Activated CD8-positive, alpha-beta memory T cell treated with anti-CD3 and anti-CD28 coated beads, Interleukin-2, amount 50 U/mL, for 1 hour (primary cell): ENCODE results near the gene RTTN.
A peak's percentile ranks its signal among the peaks of the same experiment; 100 is the strongest.
"Not testable (repeated sequence)": the region's sequence is repeated elsewhere in the genome, so short reads cannot be mapped to it uniquely, and the experiment has no call there.

Source experiments
- DNase-seq: peaks from one replicate; pipeline ENCODE4 v3.0.0-alpha.2; 2020; ENCODE audit errors: extremely low read depth

Gene RTTN, protein sequence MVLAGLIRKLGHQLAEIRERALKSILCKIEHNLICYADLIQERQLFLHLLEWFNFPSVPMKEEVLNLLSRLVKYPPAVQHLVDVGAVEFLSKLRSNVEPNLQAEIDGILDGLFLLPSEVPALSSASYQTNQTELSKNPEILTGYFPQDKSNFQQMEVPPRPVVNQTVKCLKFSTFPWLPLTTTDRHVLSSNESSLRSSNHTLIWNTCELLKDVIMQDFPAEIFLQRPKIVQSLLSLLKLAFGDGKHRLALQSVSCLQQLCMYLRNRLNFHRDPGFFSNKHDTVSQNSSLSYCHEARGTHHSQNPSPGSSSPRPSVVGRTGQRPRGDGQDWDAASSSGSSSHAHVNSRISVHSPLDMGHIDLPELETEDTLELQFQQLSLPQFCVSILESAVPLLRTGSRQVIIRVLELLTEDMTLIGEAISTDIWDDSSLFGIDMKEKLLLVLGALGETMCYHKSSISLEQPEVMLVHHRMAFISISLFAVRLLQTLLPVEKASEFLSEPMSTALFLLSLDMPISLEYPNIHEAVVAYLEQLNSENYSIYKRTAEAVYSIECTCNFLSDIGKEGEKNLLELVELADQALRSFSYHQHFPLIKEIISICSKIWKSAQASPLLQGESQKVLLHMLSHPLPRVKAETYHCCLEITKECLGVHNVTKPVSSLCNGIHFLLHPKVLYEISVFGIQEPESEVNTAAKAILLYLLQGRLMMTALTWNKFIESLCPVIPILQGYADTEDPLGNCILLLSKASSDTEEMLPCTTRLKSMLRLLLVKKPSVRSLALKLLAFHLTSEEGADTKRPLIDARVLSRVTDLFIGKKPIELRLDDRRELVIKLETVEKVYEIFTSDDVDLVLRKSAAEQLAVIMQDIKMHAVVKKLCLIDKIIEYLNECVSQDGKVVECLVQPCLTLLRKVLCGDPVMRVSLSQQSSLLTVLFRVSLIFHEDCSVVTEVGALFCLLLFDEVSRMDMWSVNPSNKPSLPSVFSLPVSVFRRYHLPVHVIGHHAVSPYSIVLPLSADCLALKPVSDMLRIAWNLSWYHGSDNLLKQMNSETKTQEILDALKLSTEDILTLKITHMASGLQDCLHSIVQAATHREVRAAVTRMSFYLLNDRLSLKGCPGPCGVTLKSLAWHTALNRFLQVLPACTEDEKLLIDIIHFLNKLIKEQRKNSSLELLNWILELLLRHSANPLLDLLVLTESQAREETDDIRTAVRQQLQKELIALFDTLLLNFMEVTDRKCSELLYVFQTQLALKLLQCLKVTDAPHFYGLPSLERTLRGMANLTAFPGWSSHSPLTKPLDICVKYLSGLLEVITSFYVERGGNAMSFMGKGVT (N-terminal part only)

DNA sequence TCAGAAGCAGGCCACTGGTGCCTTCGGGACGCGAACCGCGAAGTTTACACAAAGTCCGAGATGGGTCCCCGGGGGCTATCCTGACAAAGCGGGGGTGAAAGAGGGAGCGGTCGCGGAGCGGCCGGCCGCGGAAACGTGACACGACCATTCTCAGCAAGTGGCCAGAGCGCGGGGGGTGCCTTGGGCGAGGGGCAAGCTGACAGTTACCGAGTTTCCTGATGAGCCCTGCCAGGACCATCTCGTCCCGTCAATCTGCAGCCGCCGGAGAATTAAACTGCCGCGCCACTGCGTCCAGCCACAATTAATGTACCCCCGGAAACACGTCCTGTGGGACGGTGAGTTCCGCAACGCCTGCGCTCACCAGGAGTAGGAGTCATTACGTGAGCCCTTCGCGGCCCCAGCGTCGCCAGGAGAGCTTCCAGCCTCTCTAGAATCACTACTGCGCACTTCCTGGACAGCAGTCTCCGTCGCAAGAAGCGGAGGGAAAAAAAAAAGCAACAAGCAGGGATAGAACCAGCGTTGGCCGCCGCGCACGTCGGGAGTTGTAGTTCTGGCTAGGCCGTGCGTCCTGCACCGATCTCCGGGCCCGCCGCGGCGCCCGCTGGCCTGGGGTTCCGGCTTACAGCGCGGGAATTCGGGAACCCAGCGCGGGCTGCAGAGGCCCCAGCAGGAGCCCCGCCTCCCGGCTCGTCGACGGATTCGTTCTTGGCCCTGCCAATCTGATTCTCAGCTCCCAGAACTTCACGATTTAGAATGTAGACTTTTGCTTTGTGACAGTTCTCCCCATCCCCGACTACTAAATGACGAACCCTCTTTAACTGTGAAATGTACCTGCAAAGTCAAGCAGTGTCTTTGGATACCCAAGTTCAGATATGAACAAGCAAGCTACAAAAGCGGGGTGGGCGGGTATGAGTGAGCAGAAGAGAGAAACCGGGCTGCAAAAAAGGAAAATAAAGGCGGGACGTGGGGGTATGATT lies at the start of gene RTTN:
Gene RTTN, minus strand, starts transcription at position 267 of the 977 bp plus-strand sequence. Its CDS starts 29 bp downstream, at position 238.
- peak; percentile 73 for DNase-seq

GRCh38 chr18:70250781-70251180 lies 45.3 kb upstream of the RTTN start:
- no peak for DNase-seq

GRCh38 chr18:70249861-70250260 lies 44.4 kb upstream of the RTTN start:
- DNase-seq: not testable (repeated sequence)

- no peak for DNase-seq
Observed at GRCh38 chr18:70249118-70249517, 43.6 kb upstream of the RTTN start.

- no peak for DNase-seq
Observed at GRCh38 chr18:70246061-70246466, 40.6 kb upstream of the RTTN start.

- DNase-seq: no peak
Observed at GRCh38 chr18:70243131-70243929, 37.8 kb upstream of the RTTN start.

- DNase-seq: not testable (repeated sequence)
Observed at GRCh38 chr18:70236921-70237320, 31.4 kb upstream of the RTTN start.

GRCh38 chr18:70235478-70235877 lies 30.0 kb upstream of the RTTN start:
- DNase-seq: no peak

DNA sequence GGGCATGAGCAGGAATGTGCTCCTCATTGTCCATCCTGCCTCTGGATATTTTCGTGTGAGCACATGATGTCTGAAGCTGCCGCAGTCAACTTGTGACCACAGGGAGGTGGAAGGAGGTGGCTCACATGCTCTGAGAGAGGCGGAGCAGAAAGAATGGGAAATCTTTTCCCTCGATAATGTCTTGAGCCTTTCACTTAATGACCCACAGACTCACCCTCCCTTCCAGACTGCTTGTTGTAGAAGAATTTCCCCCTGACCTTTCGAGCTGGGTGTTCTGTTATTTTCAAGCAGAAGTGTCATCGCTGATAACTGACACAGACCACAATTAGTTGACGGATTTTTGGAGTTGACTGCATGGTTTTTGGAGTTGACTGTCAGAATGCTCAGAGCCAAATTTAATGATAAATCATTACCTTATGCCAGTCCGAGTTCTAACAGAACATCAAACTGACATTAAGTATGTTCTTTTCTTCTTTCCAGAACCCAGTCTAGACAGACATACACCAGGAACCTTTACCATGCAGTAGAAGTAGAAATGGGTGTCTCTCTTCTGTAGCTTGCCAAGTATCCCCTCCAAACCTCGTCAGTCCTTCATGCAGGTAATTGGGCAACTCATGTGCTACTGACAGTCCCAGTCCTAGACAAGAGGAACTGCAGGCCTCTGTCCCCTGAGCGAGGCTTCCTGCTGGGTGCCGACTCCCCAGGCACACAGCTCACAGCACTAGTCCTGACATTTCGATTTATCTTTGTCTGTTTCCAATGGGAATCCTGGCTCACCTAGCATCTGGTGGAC lies 29.4 kb upstream of the RTTN start:
- no peak for DNase-seq

- DNase-seq: no peak
Observed at GRCh38 chr18:70233974-70234373, 28.5 kb upstream of the RTTN start.

- DNase-seq: no peak
Observed at GRCh38 chr18:70232261-70232660, 26.8 kb upstream of the RTTN start.

GRCh38 chr18:70229639-70230038 lies 24.2 kb upstream of the RTTN start:
- DNase-seq: no peak

GRCh38 chr18:70228536-70228935 lies 23.0 kb upstream of the RTTN start:
- no peak for DNase-seq

GRCh38 chr18:70227438-70227837 lies 22.0 kb upstream of the RTTN start:
- no peak for DNase-seq

DNA sequence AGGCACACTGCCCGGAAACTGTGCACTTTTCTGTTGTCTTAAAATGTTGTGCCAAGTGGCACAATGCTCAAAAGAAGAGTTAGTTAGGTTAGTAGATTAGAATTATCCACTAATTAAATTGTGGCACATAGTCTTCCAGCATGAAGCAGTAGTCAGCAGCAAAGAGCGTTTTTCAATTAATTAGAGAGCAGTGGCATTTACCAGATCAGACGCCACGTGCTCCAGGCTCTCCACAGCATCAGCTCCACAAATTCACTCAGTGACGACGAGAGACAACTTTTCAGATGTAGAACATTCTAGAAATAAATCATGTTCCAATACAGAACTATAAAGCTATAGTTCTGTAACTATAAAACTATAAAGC lies 16.4 kb upstream of the RTTN start:
- DNase-seq: no peak

DNA sequence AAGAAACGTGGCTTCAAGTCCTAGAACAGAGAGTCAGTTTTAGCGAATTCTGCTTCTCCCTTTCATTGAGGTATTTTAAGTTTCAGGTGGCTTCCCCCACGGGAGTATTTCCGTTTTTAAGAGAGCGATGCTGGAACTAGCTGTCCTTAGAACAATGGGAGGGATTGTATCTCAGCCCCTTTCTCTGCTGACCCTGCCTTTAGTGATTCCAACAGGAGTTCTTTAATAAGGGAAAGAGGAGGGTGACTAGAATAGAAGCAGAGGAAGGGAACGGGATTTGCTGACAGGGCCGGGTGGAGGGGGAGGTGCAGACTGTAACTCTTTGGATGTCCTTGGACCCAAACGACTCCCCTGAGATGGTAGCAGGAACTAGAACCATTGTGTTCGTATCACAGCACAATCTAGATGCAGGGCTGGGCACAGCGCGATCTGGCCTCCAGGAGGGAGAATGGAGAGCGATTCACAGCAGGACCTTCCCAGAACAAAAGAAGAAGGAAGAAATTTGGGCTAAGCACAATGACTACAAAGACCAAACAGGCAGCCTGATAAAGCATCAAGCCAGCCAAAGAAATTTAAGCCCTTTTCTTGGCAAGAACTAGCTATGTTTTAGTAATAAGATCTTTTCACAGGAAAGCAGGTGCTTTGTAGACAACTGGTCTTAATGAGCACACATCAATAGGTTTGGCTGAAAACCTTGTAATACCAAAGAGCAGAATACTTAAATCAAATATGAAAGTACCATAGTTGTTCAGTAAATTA lies 15.8 kb upstream of the RTTN start:
- DNase-seq: no peak

DNA sequence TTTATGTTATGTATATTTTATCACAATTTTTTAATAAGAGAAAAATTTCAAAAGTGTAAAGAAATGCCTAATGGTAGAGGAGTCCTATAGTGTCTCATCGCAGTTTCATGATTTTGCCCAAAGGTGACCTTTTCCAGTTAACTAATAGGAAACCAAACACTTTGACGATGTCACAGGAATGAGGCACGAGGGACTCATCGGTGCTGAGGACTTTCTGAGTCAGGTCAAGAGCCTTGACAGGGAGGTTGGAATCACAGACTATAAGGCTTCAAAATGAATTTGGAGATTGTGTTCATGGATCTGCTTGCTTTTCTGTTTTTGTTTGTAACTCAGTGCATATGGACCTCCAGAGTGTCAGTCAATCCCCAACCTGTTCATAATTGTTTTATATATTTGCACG lies 15.1 kb upstream of the RTTN start:
- no peak for DNase-seq

- no peak for DNase-seq
Observed at GRCh38 chr18:70219688-70220087, 14.2 kb upstream of the RTTN start.
